Neural cell (in vitro differentiated cells): ENCODE data around the gene SEMA4B. TPM values are rescaled to one million over a fixed set of nuclear protein-coding genes. Genes with fewer than 3 reads are reported as not detected.

Experiments
- H2AFZ ChIP-seq: fragments of 200-600, 300-800 bp; sonication (generic), shearing (Covaris generic); 2 replicates; pipeline ENCODE4 v1.6.0; 2014; ENCODE audit warnings: low read depth, mild to moderate bottlenecking, antibody characterized with exemption, low read length, moderate library complexity
- H3F3A ChIP-seq: fragments of 200-600 bp; shearing (Covaris generic); 2 replicates; pipeline ENCODE4 v1.6.1; 2016; ENCODE audit warnings: mild to moderate bottlenecking, moderate library complexity, mixed read lengths, antibody characterized with exemption, low read length; ENCODE audit not compliant: insufficient read depth, poor library complexity, severe bottlenecking
- H3K27ac ChIP-seq: fragments of 200-600, 300-800 bp; sonication (generic), shearing (Covaris generic); 2 replicates; pipeline ENCODE4 v1.5.1; 2014; ENCODE audit warnings: mild to moderate bottlenecking, low read length, moderate library complexity
- H3K27me3 ChIP-seq: fragments of 300-800, 200-600 bp; sonication (generic), shearing (Covaris generic); 2 replicates; pipeline ENCODE4 v1.6.0; 2014; ENCODE audit warnings: mild to moderate bottlenecking, low read depth, low read length, moderate library complexity; ENCODE audit not compliant: insufficient read depth
- H3K36me3 ChIP-seq: fragments of 300-800, 200-600 bp; sonication (generic), shearing (Covaris generic); 2 replicates; pipeline ENCODE4 v1.5.1; 2014; ENCODE audit warnings: mild to moderate bottlenecking, antibody characterized with exemption, low read length, moderate library complexity; ENCODE audit not compliant: insufficient read depth
- H3K4me2 ChIP-seq: fragments of 300-800, 200-600 bp; sonication (generic), shearing (Covaris generic); 2 replicates; pipeline ENCODE4 v1.6.0; 2014; ENCODE audit warnings: mild to moderate bottlenecking, low read length
- H3K4me3 ChIP-seq: fragments of 300-800, 200-600 bp; sonication (generic), shearing (Covaris generic); 2 replicates; pipeline ENCODE4 v1.5.1; 2014; ENCODE audit warnings: mild to moderate bottlenecking, low read length, moderate library complexity
- H3K79me2 ChIP-seq: fragments of 200-600 bp; shearing (Covaris generic); replicated peaks from 2 replicates; pipeline ENCODE4 v1.6.0; 2014; ENCODE audit warnings: mild to moderate bottlenecking, low read length, moderate library complexity; ENCODE audit not compliant: insufficient read depth
- H3K9ac ChIP-seq: fragments of 300-800, 200-600 bp; sonication (generic), shearing (Covaris generic); 2 replicates; pipeline ENCODE4 v1.6.1; 2016; ENCODE audit warnings: mild to moderate bottlenecking, low read length, mixed read lengths
- H3K9me2 ChIP-seq: fragments of 200-600 bp; shearing (Covaris generic); 2 replicates; pipeline ENCODE4 v1.6.1; 2016; ENCODE audit warnings: mild to moderate bottlenecking, low read length, mixed read lengths; ENCODE audit not compliant: insufficient read depth
- H3K9me3 ChIP-seq: fragments of 200-600, 300-800 bp; sonication (generic), shearing (Covaris generic); 2 replicates; pipeline ENCODE4 v1.6.1; 2016; ENCODE audit warnings: mild to moderate bottlenecking, mixed run types, low read length, moderate library complexity, mixed read lengths
- H4K20me1 ChIP-seq: fragments of 200-600 bp; shearing (Covaris generic); 2 replicates; pipeline ENCODE4 v1.6.1; 2016; ENCODE audit warnings: mild to moderate bottlenecking, mixed run types; ENCODE audit not compliant: insufficient read depth
- EP300 ChIP-seq: fragments of 450-650 bp; conservative IDR thresholded peaks from 2 replicates; pipeline ENCODE4 v1.6.1; 2014; ENCODE audit warnings: antibody characterized with exemption, mild to moderate bottlenecking, moderate library complexity; ENCODE audit not compliant: poor library complexity, severe bottlenecking
- EZH2 ChIP-seq: fragments of 200-600, 300-800 bp; shearing (Covaris generic), sonication (generic); IDR thresholded peaks from 2 replicates; pipeline ENCODE4 v1.6.1; 2014; ENCODE audit warnings: antibody characterized with exemption, low read length, borderline replicate concordance, mild to moderate bottlenecking; ENCODE audit not compliant: insufficient read depth, poor library complexity, severe bottlenecking
- MXI1 ChIP-seq: fragments of 450-650 bp; conservative IDR thresholded peaks from 2 replicates; pipeline ENCODE4 v1.6.1; 2014; ENCODE audit warnings: antibody characterized with exemption, mild to moderate bottlenecking; ENCODE audit not compliant: poor library complexity, severe bottlenecking
- POLR2AphosphoS5 ChIP-seq: IDR thresholded peaks from 2 replicates; pipeline ENCODE4 v1.6.1; 2012
- RAD21 ChIP-seq: fragments of 450-650 bp; conservative IDR thresholded peaks from 2 replicates; pipeline ENCODE4 v1.6.1; 2014; ENCODE audit warnings: antibody characterized with exemption, mild to moderate bottlenecking, moderate library complexity
- REST ChIP-seq: IDR thresholded peaks from 2 replicates; pipeline ENCODE4 v1.6.1; 2012; ENCODE audit warnings: borderline replicate concordance
- SMC3 ChIP-seq: fragments of 450-650 bp; conservative IDR thresholded peaks from 2 replicates; pipeline ENCODE4 v1.6.1; 2014; ENCODE audit warnings: antibody characterized with exemption, mild to moderate bottlenecking, moderate library complexity; ENCODE audit not compliant: poor library complexity
- TAF1 ChIP-seq: IDR thresholded peaks from 2 replicates; pipeline ENCODE4 v1.6.1; 2012; ENCODE audit warnings: low read depth
- polyA minus RNA-seq: library from RNA; depleted of rRNA, polyadenylated mRNA; stranded (reverse); fragments of >200 nt; gene quantifications from 2 replicates; pipeline ENCODE4 v1.2.3, GENCODE V29; 2014
- polyA plus RNA-seq: library from polyadenylated mRNA; depleted of rRNA; stranded (reverse); fragments of >200 nt; gene quantifications from 2 replicates; pipeline ENCODE4 v1.2.3, GENCODE V29; 2014
- TF ChIP-seq, protein P1 (sequence below): fragments of 450-650 bp; IDR thresholded peaks from 2 replicates; pipeline ENCODE4 v1.5.1; 2014; ENCODE audit warnings: antibody characterized with exemption, mild to moderate bottlenecking, moderate library complexity; ENCODE audit not compliant: poor library complexity, severe bottlenecking

The SEMA4B gene
- 11.0 and 12.1 TPM in 2 replicates for polyA plus RNA-seq
- 24.4 and 45.3 TPM in 2 replicates for polyA minus RNA-seq

GRCh38 chr15:90201130-90201943 lies at the start of gene SEMA4B:
Gene SEMA4B (plus strand): TSS chr15:90201330. CDS start chr15:90201579, 249 bp downstream.
- Histone ChIP-seq H2AFZ (peak within 1 kb of the TSS; percentile 88), H3K9me3 (no peaks in the 10 kb centered on the region), H3K4me3 (peak within 1 kb of the TSS; percentile 89), H3K4me2 (peak within 1 kb of the TSS; percentile 95), H4K20me1 (no peaks in the 10 kb centered on the region), H3F3A (no peaks in the 10 kb centered on the region), H3K9ac (peak within 1 kb of the TSS; percentile 91), H3K27ac (peak within 1 kb of the TSS; percentile 80), H3K36me3 (no peaks in the 10 kb centered on the region), H3K27me3 (no peaks in the 10 kb centered on the region), H3K79me2 (peaks cover 33% of the 10 kb centered on the region), H3K9me2 (no peaks in the 10 kb centered on the region)
- TF ChIP-seq EZH2 (no peak), SMC3 (peak; percentile 34), REST (no peak), TAF1 (no peak), RAD21 (peak; percentile 34), POLR2AphosphoS5 (peak; percentile 54), MXI1 (peak; percentile 56), EP300 (no peak)
- TF ChIP-seq, protein P1, sequence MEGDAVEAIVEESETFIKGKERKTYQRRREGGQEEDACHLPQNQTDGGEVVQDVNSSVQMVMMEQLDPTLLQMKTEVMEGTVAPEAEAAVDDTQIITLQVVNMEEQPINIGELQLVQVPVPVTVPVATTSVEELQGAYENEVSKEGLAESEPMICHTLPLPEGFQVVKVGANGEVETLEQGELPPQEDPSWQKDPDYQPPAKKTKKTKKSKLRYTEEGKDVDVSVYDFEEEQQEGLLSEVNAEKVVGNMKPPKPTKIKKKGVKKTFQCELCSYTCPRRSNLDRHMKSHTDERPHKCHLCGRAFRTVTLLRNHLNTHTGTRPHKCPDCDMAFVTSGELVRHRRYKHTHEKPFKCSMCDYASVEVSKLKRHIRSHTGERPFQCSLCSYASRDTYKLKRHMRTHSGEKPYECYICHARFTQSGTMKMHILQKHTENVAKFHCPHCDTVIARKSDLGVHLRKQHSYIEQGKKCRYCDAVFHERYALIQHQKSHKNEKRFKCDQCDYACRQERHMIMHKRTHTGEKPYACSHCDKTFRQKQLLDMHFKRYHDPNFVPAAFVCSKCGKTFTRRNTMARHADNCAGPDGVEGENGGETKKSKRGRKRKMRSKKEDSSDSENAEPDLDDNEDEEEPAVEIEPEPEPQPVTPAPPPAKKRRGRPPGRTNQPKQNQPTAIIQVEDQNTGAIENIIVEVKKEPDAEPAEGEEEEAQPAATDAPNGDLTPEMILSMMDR = no peak

DNA sequence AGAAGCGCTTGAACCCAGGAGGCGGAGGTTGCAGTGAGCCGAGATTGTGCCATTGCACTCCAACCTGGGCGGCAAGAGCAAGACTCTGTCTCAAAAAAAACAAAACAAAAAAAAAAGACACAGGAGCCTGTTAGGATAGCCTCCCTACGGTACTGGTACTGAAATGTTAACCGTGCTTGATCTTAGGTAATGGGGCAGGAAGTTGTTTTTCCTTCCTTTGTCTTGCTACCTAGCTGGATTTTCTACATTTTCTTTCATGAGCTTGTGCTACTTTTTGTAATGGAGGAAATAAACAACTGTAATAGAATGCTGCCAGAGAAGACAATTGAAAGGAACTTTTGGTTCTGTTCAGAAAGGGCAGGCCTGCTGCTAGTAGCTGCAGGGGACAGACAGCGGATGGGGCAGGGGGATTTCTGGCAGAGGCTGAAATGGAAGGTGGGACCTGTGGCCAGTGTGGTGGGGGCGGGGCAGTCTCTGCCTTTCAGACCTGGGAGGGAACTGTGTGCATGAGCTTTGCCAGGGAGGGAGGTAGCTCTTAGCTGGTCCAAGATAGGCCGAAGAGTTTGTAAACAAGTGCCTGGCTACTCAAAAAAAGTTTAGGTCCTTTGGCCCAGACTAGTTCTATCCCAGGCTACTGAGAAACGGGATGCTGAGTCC lies 49.0 kb upstream of the SEMA4B start:
- Histone ChIP-seq H3K9ac (no peak overlapping the region), H3K4me2 (no peak overlapping the region), H3K36me3 (no peaks in the 10 kb centered on the region), H3K9me2 (no peaks in the 10 kb centered on the region), H3K4me3 (no peak overlapping the region), H3K9me3 (no peaks in the 10 kb centered on the region), H4K20me1 (no peaks in the 10 kb centered on the region), H3K27me3 (no peaks in the 10 kb centered on the region), H2AFZ (no peak overlapping the region), H3F3A (no peaks in the 10 kb centered on the region), H3K79me2 (no peaks in the 10 kb centered on the region), H3K27ac (no peak overlapping the region)
- TF ChIP-seq SMC3 = no peak
- no peak for TF ChIP-seq MXI1
- no peak for TF ChIP-seq REST
- TF ChIP-seq, protein P1 = no peak
- TF ChIP-seq TAF1 = no peak
- no peak for TF ChIP-seq POLR2AphosphoS5
- no peak for TF ChIP-seq EZH2
- TF ChIP-seq EP300 = no peak
- no peak for TF ChIP-seq RAD21
